HCT116 (cell line): ENCODE results near the gene PFKFB3. TPM values are rescaled to one million over a fixed set of nuclear protein-coding genes. Genes with fewer than 3 reads are reported as not detected.

Source experiments
- ATAC-seq: fragments of 200-7000 bp; cut with Tn5 transposase; 2 replicates; pipeline ENCODE4 v1.9.1; 2020; ENCODE audit warnings: mild to moderate bottlenecking, moderate library complexity
- BruUV-seq: library from RNA; stranded (reverse); fragments of 400-500 nt; replicated peaks from 2 replicates; lab custom pipeline; 2021; lab: Mats Ljungman, UMichigan
- CTCF ChIA-PET: fragments of 300-600 bp; sonication (Branson Sonifier 250); formaldehyde crosslinking; loops from one replicate; lab custom pipeline; 2021; ENCODE audit warnings: antibody characterized with exemption; lab: Charles Lee
- POLR2A ChIA-PET: fragments of 300-600, 350-600 bp; sonication (Branson Sonifier 250); formaldehyde crosslinking; loops from one replicate; lab custom pipeline; 2021; ENCODE audit warnings: antibody characterized with exemption; lab: Charles Lee
- RAD21 ChIA-PET, 2 experiments: fragments of 300-600 bp; sonication (Branson Sonifier 250); formaldehyde crosslinking; loops; one replicate each; lab custom pipeline; 2023; ENCODE audit warnings: low total read pairs in 2 of 2; ENCODE audit not compliant: uncharacterized antibody in 2 of 2, unreplicated experiment in 2 of 2, low non-redundant PET in 1 of 2; lab: Charles Lee
- DNase-seq: peaks from one replicate; pipeline ENCODE4 v3.0.0-alpha.2; 2010; ENCODE audit warnings: low read depth, low spot score
- H2AFZ ChIP-seq: fragments of 200-600 bp; shearing (Covaris generic), sonication (generic); 2 replicates; pipeline ENCODE4 v1.6.1; 2017; ENCODE audit warnings: low read depth, mixed run types, mixed read lengths, antibody characterized with exemption, low read length; ENCODE audit not compliant: poor library complexity, severe bottlenecking
- H3K27ac ChIP-seq: 2 replicates; pipeline ENCODE4 v1.5.1; 2012; ENCODE audit warnings: low read depth, low read length
- H3K27me3 ChIP-seq: fragments of 200-600 bp; sonication (generic); 2 replicates; pipeline ENCODE4 v1.6.1; 2016; ENCODE audit warnings: mixed run types, low read length, mixed read lengths; ENCODE audit not compliant: insufficient read depth
- H3K36me3 ChIP-seq, 2 experiments: fragments of 200-500 bp in 1 of 2; fragments of 200-600 bp in 1 of 2; sonication (Bioruptor generic) in 1 of 2; sonication (generic) in 1 of 2; 2 replicates each; pipeline versions ENCODE4 v1.5.1 to v1.6.1; 2014 to 2016; ENCODE audit warnings: low read length in 2 of 2, inconsistent platforms in 1 of 2, mixed read lengths in 1 of 2, mixed run types in 1 of 2; ENCODE audit not compliant: insufficient read depth in 2 of 2, control insufficient read depth in 1 of 2
- H3K4me1 ChIP-seq, 2 experiments: fragments of 200-600 bp in 1 of 2; sonication (generic) in 1 of 2; 2 replicates each; pipeline versions ENCODE4 v1.5.1 to v1.6.1; 2012 to 2017; ENCODE audit warnings: low read length in 2 of 2, inconsistent platforms in 1 of 2, mild to moderate bottlenecking in 1 of 2, mixed read lengths in 1 of 2, mixed run types in 1 of 2, moderate library complexity in 1 of 2; ENCODE audit not compliant: insufficient read depth in 2 of 2, control insufficient read depth in 1 of 2
- H3K4me2 ChIP-seq: fragments of 200-600 bp; sonication (generic); 2 replicates; pipeline ENCODE4 v1.6.1; 2017; ENCODE audit warnings: mixed run types, low read length, mixed read lengths
- H3K4me3 ChIP-seq, 2 experiments: fragments of 200-600 bp in 1 of 2; sonication (generic) in 1 of 2; replicated peaks in 1 of 2; 2 replicates each; pipeline ENCODE4 v1.5.1; 2011 to 2016; ENCODE audit warnings: low read length in 2 of 2, control low read depth in 1 of 2, low read depth in 1 of 2, mild to moderate bottlenecking in 1 of 2, mixed read lengths in 1 of 2, mixed run types in 1 of 2
- H3K79me2 ChIP-seq: fragments of 200-600 bp; sonication (generic); 2 replicates; pipeline ENCODE4 v1.6.1; 2017; ENCODE audit warnings: mild to moderate bottlenecking, mixed run types, low read length, moderate library complexity, mixed read lengths; ENCODE audit not compliant: insufficient read depth
- H3K9ac ChIP-seq: fragments of 200-600 bp; sonication (generic); 2 replicates; pipeline ENCODE4 v1.6.1; 2016; ENCODE audit warnings: low read length, mixed read lengths
- H3K9me2 ChIP-seq: fragments of 200-600 bp; sonication (generic), shearing (Covaris generic); 2 replicates; pipeline ENCODE4 v1.6.1; 2017; ENCODE audit warnings: mixed run types, mild to moderate bottlenecking, moderate library complexity; ENCODE audit not compliant: insufficient read depth
- H3K9me3 ChIP-seq, 2 experiments: fragments of 200-500 bp in 1 of 2; fragments of 200-600 bp in 1 of 2; sonication (Bioruptor generic) in 1 of 2; sonication (generic) in 1 of 2; 2 replicates each; pipeline ENCODE4 v1.6.1; 2014 to 2017; ENCODE audit warnings: low read length in 2 of 2, mixed read lengths in 2 of 2, inconsistent platforms in 1 of 2, low read depth in 1 of 2, mild to moderate bottlenecking in 1 of 2, mixed run types in 1 of 2, moderate library complexity in 1 of 2; ENCODE audit not compliant: control insufficient read depth in 1 of 2, insufficient read depth in 1 of 2
- H4K20me1 ChIP-seq: fragments of 200-600 bp; sonication (generic), shearing (Covaris generic); 2 replicates; pipeline ENCODE4 v1.6.1; 2017; ENCODE audit warnings: mixed run types, mild to moderate bottlenecking, moderate library complexity; ENCODE audit not compliant: insufficient read depth
- ATF3 ChIP-seq: IDR thresholded peaks from 2 replicates; pipeline ENCODE4 v1.6.1; 2012
- CBX3 ChIP-seq: IDR thresholded peaks from 2 replicates; pipeline ENCODE4 v1.6.1; 2012; ENCODE audit warnings: low read depth
- CTCF ChIP-seq, 3 experiments: fragments of 200-600 bp in 1 of 3; sonication (generic) in 1 of 3; IDR thresholded peaks in 2 of 3; conservative IDR thresholded peaks in 1 of 3; 2 replicates each; pipeline ENCODE4 v1.5.1; 2012 to 2017; ENCODE audit warnings: low read depth in 2 of 3, low read length in 2 of 3, antibody characterized with exemption in 1 of 3, borderline replicate concordance in 1 of 3, control low read depth in 1 of 3, mild to moderate bottlenecking in 1 of 3, mixed read lengths in 1 of 3, mixed run types in 1 of 3, moderate library complexity in 1 of 3; ENCODE audit not compliant: insufficient read depth in 1 of 3
- EGR1 ChIP-seq: IDR thresholded peaks from 2 replicates; pipeline ENCODE4 v1.6.1; 2012; ENCODE audit warnings: low read depth
- ELF1 ChIP-seq: IDR thresholded peaks from 2 replicates; pipeline ENCODE4 v1.6.1; 2012; ENCODE audit warnings: low read depth, borderline replicate concordance
- EZH2 ChIP-seq: fragments of 200-600 bp; sonication (generic); IDR thresholded peaks from 2 replicates; pipeline ENCODE4 v1.6.1; 2017; ENCODE audit warnings: antibody characterized with exemption, mixed run types
- EZH2phosphoT487 ChIP-seq: fragments of 200-600 bp; IDR thresholded peaks from 2 replicates; pipeline ENCODE4 v1.6.1; 2018; ENCODE audit warnings: antibody characterized with exemption, borderline replicate concordance
- FOSL1 ChIP-seq: IDR thresholded peaks from 2 replicates; pipeline ENCODE4 v1.6.1; 2012; ENCODE audit warnings: low read depth
- JUND ChIP-seq: IDR thresholded peaks from 2 replicates; pipeline ENCODE4 v1.6.1; 2012
- MAX ChIP-seq: IDR thresholded peaks from 2 replicates; pipeline ENCODE4 v1.6.1; 2012
- POLR2AphosphoS5 ChIP-seq: IDR thresholded peaks from 2 replicates; pipeline ENCODE4 v1.6.1; 2011; ENCODE audit warnings: mild to moderate bottlenecking, low read depth, low read length, moderate library complexity
- RAD21 ChIP-seq: IDR thresholded peaks from 2 replicates; pipeline ENCODE4 v1.6.1; 2012; ENCODE audit warnings: low read depth, mild to moderate bottlenecking
- REST ChIP-seq: IDR thresholded peaks from 2 replicates; pipeline ENCODE4 v1.6.1; 2012; ENCODE audit warnings: low read depth
- SP1 ChIP-seq: IDR thresholded peaks from 2 replicates; pipeline ENCODE4 v1.6.1; 2012; ENCODE audit warnings: low read depth
- SRF ChIP-seq: IDR thresholded peaks from 2 replicates; pipeline ENCODE4 v1.6.1; 2012; ENCODE audit warnings: low read depth
- TCF7L2 ChIP-seq: IDR thresholded peaks from 2 replicates; pipeline ENCODE4 v1.7.0; 2011; ENCODE audit warnings: borderline replicate concordance, inconsistent platforms; ENCODE audit not compliant: insufficient read depth, insufficient read length; ENCODE audit errors: extremely low read depth
- YY1 ChIP-seq: IDR thresholded peaks from 2 replicates; pipeline ENCODE4 v1.6.1; 2011; ENCODE audit warnings: low read length, low read depth, moderate library complexity, mild to moderate bottlenecking; ENCODE audit not compliant: insufficient replicate concordance; ENCODE audit errors: extremely low read depth
- ZBTB33 ChIP-seq: IDR thresholded peaks from 2 replicates; pipeline ENCODE4 v1.6.1; 2011; ENCODE audit warnings: mild to moderate bottlenecking, low read length, moderate library complexity; ENCODE audit not compliant: insufficient replicate concordance; ENCODE audit errors: extremely low read depth
- ZNF274 ChIP-seq: fragments of 200-500 bp; sonication (Bioruptor generic); IDR thresholded peaks from 2 replicates; pipeline ENCODE4 v1.6.1; 2014; ENCODE audit warnings: mild to moderate bottlenecking, low read depth, low read length, inconsistent platforms
- intact Hi-C: fragments of 100-400 bp; cut with micrococcal nuclease; formaldehyde crosslinking; loops from 2 replicates; pipeline ENCODE4 v1.10.0; 2022
- total RNA-seq: library from RNA; stranded (reverse); gene quantifications from one replicate; pipeline ENCODE4 v1.2.1, GENCODE V29; 2021; ENCODE audit not compliant: unreplicated experiment

PFKFB3 gene
- total RNA-seq, 1 experiment from 2014 or later: 50.8 TPM

- ATAC-seq: no peak
- Histone ChIP-seq H3K4me1 (no peaks in the 10 kb centered on the region), H3K27ac (no peak overlapping the region), H3K79me2 (peaks cover 87% of the 10 kb centered on the region), H3K36me3 (no peaks in the 10 kb centered on the region; a peak in 1 of 4 replicates), H3K9ac (no peak overlapping the region), H3K4me2 (no peak overlapping the region), H2AFZ (no peak overlapping the region), H3K4me3 (no peak overlapping the region), H3K27me3 (no peaks in the 10 kb centered on the region), H4K20me1 (no peaks in the 10 kb centered on the region), H3K9me2 (no peaks in the 10 kb centered on the region), H3K9me3 (no peaks in the 10 kb centered on the region)
- no TSS peak for BruUV-seq
- intact Hi-C loops: no loop called here
- CTCF ChIA-PET: no interaction called here
- TF ChIP-seq ZBTB33 (no peak), EZH2phosphoT487 (no peak), EZH2 (no peak), POLR2AphosphoS5 (no peak), CBX3 (no peak), RAD21 (no peak), ELF1 (no peak), ATF3 (no peak), YY1 (no peak), CTCF (IDR thresholded peaks at IDR 0.05 in 2 of 3, conservative IDR thresholded peaks at IDR 0.05 in 1 of 3; ENCODE audit: borderline replicate concordance in 1 of 3, insufficient read depth in 1 of 3, low read depth in 2 of 3, low read length in 2 of 3) (no peak), JUND (no peak), FOSL1 (no peak), TCF7L2 (no peak), SP1 (no peak), EGR1 (no peak), SRF (no peak), ZNF274 (no peak), MAX (no peak), REST (no peak)
- POLR2A ChIA-PET: no interaction called here
- DNase-seq: no peak
- RAD21 ChIA-PET: no interaction called here
Measured at GRCh38 chr10:6174201-6174874, 28.4 kb upstream of the PFKFB3 start.
